GM23338 (cell line): ENCODE data around the gene HS6ST2. TPM values are rescaled to one million over a fixed set of nuclear protein-coding genes. Genes with fewer than 3 reads are reported as not detected.

ENCODE experiments used
- ATAC-seq: fragments of 200-7000 bp; cut with Tn5 transposase; 3 replicates; pipeline ENCODE4 v1.9.1; 2020
- DNase-seq: peaks from one replicate; pipeline ENCODE4 v3.0.0-alpha.2; 2015; ENCODE audit warnings: low spot score
- H2AFZ ChIP-seq: fragments of 200-600 bp; sonication (generic); 2 replicates; pipeline ENCODE4 v1.8.0; 2016; ENCODE audit warnings: antibody characterized with exemption, mild to moderate bottlenecking, moderate library complexity
- H3F3A ChIP-seq: fragments of 200-600 bp; sonication (generic); replicated peaks from 2 replicates; pipeline ENCODE4 v1.8.0; 2017; ENCODE audit warnings: antibody characterized with exemption, mixed run types, low read depth
- H3K27ac ChIP-seq: fragments of 200-600 bp; sonication (generic); 2 replicates; pipeline ENCODE4 v1.6.1; 2016; ENCODE audit warnings: low read depth
- H3K27me3 ChIP-seq: fragments of 200-600 bp; sonication (generic); 2 replicates; pipeline ENCODE4 v1.8.0; 2016; ENCODE audit warnings: mild to moderate bottlenecking, mixed run types, moderate library complexity; ENCODE audit not compliant: insufficient read depth
- H3K36me3 ChIP-seq: fragments of 200-600 bp; sonication (generic); 2 replicates; pipeline ENCODE4 v1.8.0; 2016; ENCODE audit warnings: mild to moderate bottlenecking; ENCODE audit not compliant: insufficient read depth
- H3K4me1 ChIP-seq: fragments of 200-600 bp; sonication (generic); 2 replicates; pipeline ENCODE4 v1.8.0; 2016; ENCODE audit warnings: mild to moderate bottlenecking, moderate library complexity; ENCODE audit not compliant: insufficient read depth
- H3K4me2 ChIP-seq: fragments of 200-600 bp; sonication (generic); 2 replicates; pipeline ENCODE4 v1.7.1; 2017; ENCODE audit warnings: mixed run types
- H3K4me3 ChIP-seq: fragments of 200-600 bp; sonication (generic); 2 replicates; pipeline ENCODE4 v1.6.1; 2016; ENCODE audit warnings: mixed run types
- H3K79me2 ChIP-seq: fragments of 200-600 bp; sonication (generic); replicated peaks from 2 replicates; pipeline ENCODE4 v1.8.0; 2017; ENCODE audit warnings: mild to moderate bottlenecking; ENCODE audit not compliant: insufficient read depth
- H3K9me2 ChIP-seq: fragments of 200-600 bp; sonication (generic); 2 replicates; pipeline ENCODE4 v1.8.0; 2017; ENCODE audit not compliant: insufficient read depth
- H4K20me1 ChIP-seq: fragments of 200-600 bp; sonication (generic); replicated peaks from 2 replicates; pipeline ENCODE4 v1.8.0; 2017; ENCODE audit warnings: mild to moderate bottlenecking; ENCODE audit not compliant: insufficient read depth
- H3K27ac Mint-ChIP-seq: 2 replicates; pipeline ENCODE4 v1.8.0; 2020; ENCODE audit warnings: inconsistent platforms, mild to moderate bottlenecking, moderate library complexity, mixed read lengths
- H3K27me3 Mint-ChIP-seq: 3 replicates; pipeline ENCODE4 v1.8.0; 2022; ENCODE audit warnings: low read depth, mild to moderate bottlenecking, moderate library complexity, mixed read lengths, inconsistent platforms; ENCODE audit not compliant: insufficient read depth, poor library complexity
- H3K36me3 Mint-ChIP-seq: 3 replicates; pipeline ENCODE4 v1.8.0; 2021; ENCODE audit warnings: low read depth, mild to moderate bottlenecking, inconsistent platforms, moderate library complexity, mixed read lengths
- H3K4me1 Mint-ChIP-seq: 3 replicates; pipeline ENCODE4 v1.8.0; 2020; ENCODE audit warnings: mild to moderate bottlenecking, inconsistent platforms, mixed read lengths
- H3K4me3 Mint-ChIP-seq: 3 replicates; pipeline ENCODE4 v1.8.0; 2021; ENCODE audit warnings: moderate library complexity, mild to moderate bottlenecking, inconsistent platforms, mixed read lengths
- H3K9me3 Mint-ChIP-seq: 3 replicates; pipeline ENCODE4 v1.8.0; 2020; ENCODE audit warnings: moderate library complexity, mild to moderate bottlenecking, inconsistent platforms, mixed read lengths
- CREB1 ChIP-seq: fragments of 250-450 bp; sonication (Bioruptor Pico); IDR thresholded peaks from 2 replicates; pipeline ENCODE4 v1.5.0; 2020; ENCODE audit warnings: low read depth, mild to moderate bottlenecking, moderate library complexity
- EZH2 ChIP-seq: fragments of 200-600 bp; sonication (generic); IDR thresholded peaks from one replicate; pipeline ENCODE4 v1.8.0; 2017; ENCODE audit warnings: antibody characterized with exemption, mild to moderate bottlenecking, low read depth; ENCODE audit not compliant: unreplicated experiment
- EZH2phosphoT487 ChIP-seq: fragments of 200-600 bp; sonication (generic); IDR thresholded peaks from one replicate; pipeline ENCODE4 v1.8.1; 2018; ENCODE audit warnings: antibody characterized with exemption; ENCODE audit not compliant: unreplicated experiment
- POLR2AphosphoS5 ChIP-seq: IDR thresholded peaks from 2 replicates; pipeline ENCODE4 v1.6.1; 2016; ENCODE audit warnings: antibody characterized with exemption, low read depth
- STAT1 ChIP-seq: IDR thresholded peaks from one replicate; pipeline ENCODE4 v1.6.1; 2016; ENCODE audit warnings: antibody characterized with exemption; ENCODE audit not compliant: unreplicated experiment
- ZNF114 ChIP-seq: fragments of 250-450 bp; sonication (Bioruptor Pico); IDR thresholded peaks from 2 replicates; pipeline ENCODE4 v1.5.0; 2020; ENCODE audit warnings: mild to moderate bottlenecking, moderate library complexity
- ZNF331 ChIP-seq: fragments of 250-450 bp; sonication (Bioruptor Pico); IDR thresholded peaks from 2 replicates; pipeline ENCODE4 v1.5.0; 2020; ENCODE audit warnings: low read depth, mild to moderate bottlenecking, moderate library complexity
- polyA plus RNA-seq: library from polyadenylated mRNA; unstranded; fragments of >200 nt; fragmentation: Nextera tagmentation; extraction: Ambion mirVana; gene quantifications from 2 replicates; pipeline ENCODE4 v1.2.1, GENCODE V29; 2016
- total RNA-seq: library from RNA; depleted of rRNA; stranded (reverse); fragments of >200 nt; shearing (Covaris generic); gene quantifications from 2 replicates; pipeline ENCODE4 v1.2.3, GENCODE V29; 2014
- TF ChIP-seq, protein P1 (sequence below): fragments of 250-450 bp; sonication (Bioruptor Pico); IDR thresholded peaks from 2 replicates; pipeline ENCODE4 v1.5.0; 2020; ENCODE audit warnings: mild to moderate bottlenecking, moderate library complexity
- TF ChIP-seq, protein P2 (sequence below): IDR thresholded peaks from one replicate; pipeline ENCODE4 v1.6.1; 2018; ENCODE audit warnings: antibody characterized with exemption; ENCODE audit not compliant: unreplicated experiment

The HS6ST2 gene
- total and polyA plus RNA-seq, 2 experiments from 2014 or later = 0.82 to 4.8 TPM

DNA sequence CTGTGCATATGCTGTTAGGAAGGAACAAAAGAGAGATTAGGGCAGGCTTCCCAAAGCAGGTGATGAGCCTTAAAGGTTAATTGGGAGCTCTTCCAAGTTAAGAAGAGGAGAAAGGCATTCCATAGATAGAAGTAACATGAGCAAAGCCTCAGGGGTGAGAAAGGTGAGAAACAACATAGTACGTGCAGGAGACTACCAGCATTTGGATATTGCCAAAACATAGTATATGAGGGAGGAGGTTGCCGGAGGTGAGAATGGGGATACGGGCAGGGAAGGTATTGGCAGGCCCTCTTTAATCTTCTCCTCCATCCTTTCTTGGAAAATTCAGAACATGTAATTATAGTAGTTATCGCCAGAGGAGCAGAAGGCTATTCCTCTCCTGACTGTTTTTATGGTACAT lies 373.5 kb downstream of the HS6ST2 start:
- H3K4me3 Mint-ChIP-seq = no peak overlapping the region
- DNase-seq = no peak
- no peak overlapping the region for H3K4me3 ChIP-seq
- TF ChIP-seq ZNF331 (CRISPR knock-in tag) = no peak
- TF ChIP-seq, protein P1, sequence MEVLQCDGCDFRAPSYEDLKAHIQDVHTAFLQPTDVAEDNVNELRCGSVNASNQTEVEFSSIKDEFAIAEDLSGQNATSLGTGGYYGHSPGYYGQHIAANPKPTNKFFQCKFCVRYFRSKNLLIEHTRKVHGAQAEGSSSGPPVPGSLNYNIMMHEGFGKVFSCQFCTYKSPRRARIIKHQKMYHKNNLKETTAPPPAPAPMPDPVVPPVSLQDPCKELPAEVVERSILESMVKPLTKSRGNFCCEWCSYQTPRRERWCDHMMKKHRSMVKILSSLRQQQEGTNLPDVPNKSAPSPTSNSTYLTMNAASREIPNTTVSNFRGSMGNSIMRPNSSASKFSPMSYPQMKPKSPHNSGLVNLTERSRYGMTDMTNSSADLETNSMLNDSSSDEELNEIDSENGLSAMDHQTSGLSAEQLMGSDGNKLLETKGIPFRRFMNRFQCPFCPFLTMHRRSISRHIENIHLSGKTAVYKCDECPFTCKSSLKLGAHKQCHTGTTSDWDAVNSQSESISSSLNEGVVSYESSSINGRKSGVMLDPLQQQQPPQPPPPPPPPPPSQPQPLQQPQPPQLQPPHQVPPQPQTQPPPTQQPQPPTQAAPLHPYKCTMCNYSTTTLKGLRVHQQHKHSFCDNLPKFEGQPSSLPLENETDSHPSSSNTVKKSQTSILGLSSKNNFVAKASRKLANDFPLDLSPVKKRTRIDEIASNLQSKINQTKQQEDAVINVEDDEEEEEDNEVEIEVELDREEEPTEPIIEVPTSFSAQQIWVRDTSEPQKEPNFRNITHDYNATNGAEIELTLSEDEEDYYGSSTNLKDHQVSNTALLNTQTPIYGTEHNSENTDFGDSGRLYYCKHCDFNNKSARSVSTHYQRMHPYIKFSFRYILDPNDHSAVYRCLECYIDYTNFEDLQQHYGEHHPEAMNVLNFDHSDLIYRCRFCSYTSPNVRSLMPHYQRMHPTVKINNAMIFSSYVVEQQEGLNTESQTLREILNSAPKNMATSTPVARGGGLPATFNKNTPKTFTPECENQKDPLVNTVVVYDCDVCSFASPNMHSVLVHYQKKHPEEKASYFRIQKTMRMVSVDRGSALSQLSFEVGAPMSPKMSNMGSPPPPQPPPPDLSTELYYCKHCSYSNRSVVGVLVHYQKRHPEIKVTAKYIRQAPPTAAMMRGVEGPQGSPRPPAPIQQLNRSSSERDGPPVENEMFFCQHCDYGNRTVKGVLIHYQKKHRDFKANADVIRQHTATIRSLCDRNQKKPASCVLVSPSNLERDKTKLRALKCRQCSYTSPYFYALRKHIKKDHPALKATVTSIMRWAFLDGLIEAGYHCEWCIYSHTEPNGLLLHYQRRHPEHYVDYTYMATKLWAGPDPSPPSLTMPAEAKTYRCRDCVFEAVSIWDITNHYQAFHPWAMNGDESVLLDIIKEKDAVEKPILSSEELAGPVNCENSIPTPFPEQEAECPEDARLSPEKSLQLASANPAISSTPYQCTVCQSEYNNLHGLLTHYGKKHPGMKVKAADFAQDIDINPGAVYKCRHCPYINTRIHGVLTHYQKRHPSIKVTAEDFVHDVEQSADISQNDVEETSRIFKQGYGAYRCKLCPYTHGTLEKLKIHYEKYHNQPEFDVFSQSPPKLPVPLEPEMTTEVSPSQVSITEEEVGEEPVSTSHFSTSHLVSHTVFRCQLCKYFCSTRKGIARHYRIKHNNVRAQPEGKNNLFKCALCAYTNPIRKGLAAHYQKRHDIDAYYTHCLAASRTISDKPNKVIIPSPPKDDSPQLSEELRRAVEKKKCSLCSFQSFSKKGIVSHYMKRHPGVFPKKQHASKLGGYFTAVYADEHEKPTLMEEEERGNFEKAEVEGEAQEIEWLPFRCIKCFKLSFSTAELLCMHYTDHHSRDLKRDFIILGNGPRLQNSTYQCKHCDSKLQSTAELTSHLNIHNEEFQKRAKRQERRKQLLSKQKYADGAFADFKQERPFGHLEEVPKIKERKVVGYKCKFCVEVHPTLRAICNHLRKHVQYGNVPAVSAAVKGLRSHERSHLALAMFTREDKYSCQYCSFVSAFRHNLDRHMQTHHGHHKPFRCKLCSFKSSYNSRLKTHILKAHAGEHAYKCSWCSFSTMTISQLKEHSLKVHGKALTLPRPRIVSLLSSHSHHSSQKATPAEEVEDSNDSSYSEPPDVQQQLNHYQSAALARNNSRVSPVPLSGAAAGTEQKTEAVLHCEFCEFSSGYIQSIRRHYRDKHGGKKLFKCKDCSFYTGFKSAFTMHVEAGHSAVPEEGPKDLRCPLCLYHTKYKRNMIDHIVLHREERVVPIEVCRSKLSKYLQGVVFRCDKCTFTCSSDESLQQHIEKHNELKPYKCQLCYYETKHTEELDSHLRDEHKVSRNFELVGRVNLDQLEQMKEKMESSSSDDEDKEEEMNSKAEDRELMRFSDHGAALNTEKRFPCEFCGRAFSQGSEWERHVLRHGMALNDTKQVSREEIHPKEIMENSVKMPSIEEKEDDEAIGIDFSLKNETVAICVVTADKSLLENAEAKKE (CRISPR knock-in tag) = no peak
- no peak for TF ChIP-seq CREB1
- no peak for TF ChIP-seq STAT1
- TF ChIP-seq, protein P2, sequence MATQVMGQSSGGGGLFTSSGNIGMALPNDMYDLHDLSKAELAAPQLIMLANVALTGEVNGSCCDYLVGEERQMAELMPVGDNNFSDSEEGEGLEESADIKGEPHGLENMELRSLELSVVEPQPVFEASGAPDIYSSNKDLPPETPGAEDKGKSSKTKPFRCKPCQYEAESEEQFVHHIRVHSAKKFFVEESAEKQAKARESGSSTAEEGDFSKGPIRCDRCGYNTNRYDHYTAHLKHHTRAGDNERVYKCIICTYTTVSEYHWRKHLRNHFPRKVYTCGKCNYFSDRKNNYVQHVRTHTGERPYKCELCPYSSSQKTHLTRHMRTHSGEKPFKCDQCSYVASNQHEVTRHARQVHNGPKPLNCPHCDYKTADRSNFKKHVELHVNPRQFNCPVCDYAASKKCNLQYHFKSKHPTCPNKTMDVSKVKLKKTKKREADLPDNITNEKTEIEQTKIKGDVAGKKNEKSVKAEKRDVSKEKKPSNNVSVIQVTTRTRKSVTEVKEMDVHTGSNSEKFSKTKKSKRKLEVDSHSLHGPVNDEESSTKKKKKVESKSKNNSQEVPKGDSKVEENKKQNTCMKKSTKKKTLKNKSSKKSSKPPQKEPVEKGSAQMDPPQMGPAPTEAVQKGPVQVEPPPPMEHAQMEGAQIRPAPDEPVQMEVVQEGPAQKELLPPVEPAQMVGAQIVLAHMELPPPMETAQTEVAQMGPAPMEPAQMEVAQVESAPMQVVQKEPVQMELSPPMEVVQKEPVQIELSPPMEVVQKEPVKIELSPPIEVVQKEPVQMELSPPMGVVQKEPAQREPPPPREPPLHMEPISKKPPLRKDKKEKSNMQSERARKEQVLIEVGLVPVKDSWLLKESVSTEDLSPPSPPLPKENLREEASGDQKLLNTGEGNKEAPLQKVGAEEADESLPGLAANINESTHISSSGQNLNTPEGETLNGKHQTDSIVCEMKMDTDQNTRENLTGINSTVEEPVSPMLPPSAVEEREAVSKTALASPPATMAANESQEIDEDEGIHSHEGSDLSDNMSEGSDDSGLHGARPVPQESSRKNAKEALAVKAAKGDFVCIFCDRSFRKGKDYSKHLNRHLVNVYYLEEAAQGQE = no peak
- TF ChIP-seq ZNF114 (CRISPR knock-in tag) = no peak
- no peak for TF ChIP-seq POLR2AphosphoS5
- TF ChIP-seq EZH2phosphoT487 = no peak
- TF ChIP-seq EZH2 = no peak
- no peaks in the 10 kb centered on the region for H3K36me3 ChIP-seq
- H3K4me1 ChIP-seq = no peaks in the 10 kb centered on the region
- no peak for ATAC-seq
- H3K4me2 ChIP-seq = no peak overlapping the region
- H3K4me1 Mint-ChIP-seq = no peaks in the 10 kb centered on the region
- no peaks in the 10 kb centered on the region for H3K27me3 ChIP-seq
- no peak overlapping the region for H3K27ac Mint-ChIP-seq
- H3K36me3 Mint-ChIP-seq = no peaks in the 10 kb centered on the region
- no peak overlapping the region for H2AFZ ChIP-seq
- H3K9me3 Mint-ChIP-seq = no peaks in the 10 kb centered on the region
- no peaks in the 10 kb centered on the region for H3F3A ChIP-seq
- no peaks in the 10 kb centered on the region for H3K79me2 ChIP-seq
- no peaks in the 10 kb centered on the region for H4K20me1 ChIP-seq
- H3K27me3 Mint-ChIP-seq = no peaks in the 10 kb centered on the region
- no peaks in the 10 kb centered on the region for H3K9me2 ChIP-seq
- no peak overlapping the region for H3K27ac ChIP-seq
